GM15510 (cell line): ENCODE measurements around the gene FAM13A.

ENCODE experiments used
- POLR2A ChIP-seq: IDR thresholded peaks from 3 replicates; pipeline ENCODE4 v1.6.1; 2011; ENCODE audit warnings: borderline replicate concordance; ENCODE audit not compliant: insufficient read length; ENCODE audit errors: extremely low read depth

Gene FAM13A

GRCh38 chr4:88725986-88726385, 331.0 kb downstream of the FAM13A start:
- no peak for TF ChIP-seq POLR2A

DNA sequence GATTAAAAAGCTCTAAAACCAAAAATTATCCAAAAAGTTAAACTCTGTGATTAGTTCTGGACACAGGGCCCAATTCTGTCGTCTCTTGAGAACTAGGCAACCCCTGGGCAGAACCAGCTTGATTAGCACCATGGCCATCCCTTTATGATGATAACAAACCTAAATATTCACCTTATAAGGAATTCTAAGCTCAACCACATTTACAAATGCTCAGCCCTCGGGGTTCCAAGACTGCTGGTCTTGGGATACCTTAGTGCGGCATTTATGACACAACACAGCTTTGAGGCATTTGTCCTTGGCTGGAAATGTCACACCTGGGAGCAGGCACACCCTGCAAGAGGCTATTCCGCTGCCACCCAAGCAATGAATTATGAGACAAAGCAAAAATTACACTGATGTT, 331.8 kb downstream of the FAM13A start:
- no peak for TF ChIP-seq POLR2A

DNA sequence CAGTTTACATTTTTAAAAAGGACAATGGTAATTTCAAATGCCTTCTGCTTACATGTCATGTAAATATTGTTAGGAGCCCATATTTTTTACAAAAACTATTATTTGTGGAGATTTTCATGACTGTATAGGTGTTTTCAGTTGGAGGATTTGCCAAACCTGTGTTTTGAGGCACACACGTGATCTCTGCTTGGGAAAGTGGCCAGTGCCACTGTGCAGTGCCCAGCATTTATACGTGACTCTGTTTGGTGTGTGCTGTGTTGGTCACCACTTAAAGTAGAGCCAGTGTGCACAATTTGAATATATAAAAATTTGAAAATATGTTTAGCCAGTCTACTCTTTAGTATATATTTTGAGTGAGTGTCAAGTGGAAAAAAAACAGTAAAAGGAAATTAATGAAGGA, 332.6 kb downstream of the FAM13A start:
- TF ChIP-seq POLR2A = no peak

GRCh38 chr4:88722828-88723227, 334.2 kb downstream of the FAM13A start:
- TF ChIP-seq POLR2A = no peak

- TF ChIP-seq POLR2A = no peak
These were observed 334.7 kb downstream of the FAM13A start for GRCh38 chr4:88722276-88722780.

- TF ChIP-seq POLR2A = no peak
These were observed 336.2 kb downstream of the FAM13A start for GRCh38 chr4:88720451-88721428.

DNA sequence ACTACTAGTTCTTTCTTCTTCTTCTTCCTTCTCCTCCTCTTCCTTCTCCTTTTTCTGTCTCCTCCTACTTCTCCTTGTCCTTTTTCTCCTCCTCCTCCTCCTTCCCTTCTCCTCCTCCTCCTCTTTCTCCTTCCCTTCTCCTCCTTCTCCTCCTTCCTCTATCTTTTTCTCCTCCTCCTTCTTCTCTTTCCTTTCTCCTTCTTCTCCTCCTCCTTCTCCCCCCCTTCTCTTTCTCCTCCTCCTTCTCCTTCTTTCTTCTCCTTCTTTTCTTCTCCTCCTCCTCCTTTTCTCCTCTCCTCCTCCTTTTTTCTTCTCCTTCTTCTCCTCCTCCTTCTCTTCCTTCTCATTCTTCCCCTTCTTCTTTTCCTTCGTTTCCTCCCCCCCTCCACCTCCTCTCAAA, 337.6 kb downstream of the FAM13A start:
- no peak for TF ChIP-seq POLR2A

DNA sequence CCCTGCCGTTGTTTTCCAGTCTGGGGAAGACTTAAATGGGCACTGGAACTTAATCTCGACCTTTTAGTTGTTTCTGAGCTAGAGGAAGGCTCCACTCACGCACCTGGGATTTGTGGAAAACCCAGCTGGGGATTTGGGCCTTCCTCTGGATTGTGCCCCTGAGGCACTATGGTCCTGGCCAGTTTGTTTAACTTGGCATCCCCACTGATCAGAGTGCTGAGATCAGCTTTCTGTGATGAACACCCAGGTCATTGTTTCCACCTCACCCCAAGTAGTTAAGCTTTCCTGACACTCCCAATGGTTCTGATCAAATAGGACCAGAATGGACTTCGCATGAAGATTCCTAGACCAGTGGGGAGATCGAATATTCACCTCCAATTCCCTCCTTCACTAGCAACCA, 338.9 kb downstream of the FAM13A start:
- TF ChIP-seq POLR2A = no peak

- no peak for TF ChIP-seq POLR2A
These were observed 343.2 kb downstream of the FAM13A start for GRCh38 chr4:88713782-88714181.

GRCh38 chr4:88709989-88710388, 347.0 kb downstream of the FAM13A start:
- TF ChIP-seq POLR2A = no peak

GRCh38 chr4:88706574-88706973, 350.4 kb downstream of the FAM13A start:
- TF ChIP-seq POLR2A = no peak

- TF ChIP-seq POLR2A = no peak
These were observed 351.0 kb downstream of the FAM13A start for GRCh38 chr4:88705805-88706492.

DNA sequence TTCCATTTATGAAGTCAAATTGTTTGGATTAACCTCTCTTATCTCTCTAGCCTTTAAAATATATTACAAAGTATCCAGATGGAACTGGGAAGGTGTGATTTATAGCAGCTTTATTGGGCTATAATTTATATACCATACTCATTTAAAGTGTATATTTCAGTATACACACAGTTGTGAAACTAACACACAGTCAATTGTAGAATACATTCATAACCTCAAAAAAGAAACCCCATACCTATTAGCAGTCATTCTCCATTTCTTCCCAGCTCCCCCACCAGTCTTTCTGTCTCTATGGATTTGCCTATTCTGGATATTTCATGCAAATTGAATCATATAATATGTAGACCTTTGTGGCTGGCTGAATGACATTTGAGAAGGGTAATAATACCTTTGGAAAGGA, 351.8 kb downstream of the FAM13A start:
- no peak for TF ChIP-seq POLR2A

GRCh38 chr4:88702782-88703181, 354.2 kb downstream of the FAM13A start:
- no peak for TF ChIP-seq POLR2A

GRCh38 chr4:88698519-88698918, 358.5 kb downstream of the FAM13A start:
- TF ChIP-seq POLR2A = no peak
